Spinal cord (tissue), 10 donors: ENCODE results near the gene ACOX3. TPM values are rescaled to one million over a fixed set of nuclear protein-coding genes. Genes with fewer than 3 reads are reported as not detected.

Source experiments
- DNase-seq, 6 donors: peaks; one replicate each; pipeline versions ENCODE4 v3.0.0 to v3.0.0-alpha.2; 2013 to 2015; ENCODE audit warnings: low spot score in 6 of 6, low read depth in 4 of 6
- H3K27ac ChIP-seq: one replicate; pipeline ENCODE4 v1.5.1; 2013; ENCODE audit warnings: low read depth, low read length, control low read depth
- H3K27me3 ChIP-seq: one replicate; pipeline ENCODE4 v1.6.1; 2013; ENCODE audit warnings: low read length; ENCODE audit not compliant: control insufficient read depth, insufficient read depth
- H3K36me3 ChIP-seq: one replicate; pipeline ENCODE4 v1.6.1; 2013; ENCODE audit warnings: low read length; ENCODE audit not compliant: control insufficient read depth, insufficient read depth
- H3K4me1 ChIP-seq: one replicate; pipeline ENCODE4 v1.6.1; 2013; ENCODE audit warnings: low read length; ENCODE audit not compliant: control insufficient read depth, insufficient read depth
- H3K4me3 ChIP-seq: one replicate; pipeline ENCODE4 v1.5.1; 2013; ENCODE audit warnings: low read depth, low read length, control low read depth
- H3K9me3 ChIP-seq: one replicate; pipeline ENCODE4 v1.6.1; 2013; ENCODE audit warnings: low read length; ENCODE audit not compliant: control insufficient read depth, insufficient read depth
- WGBS: methylation state at CpG from one replicate; pipeline ENCODE4 v1.1.5; 2013; ENCODE audit warnings: missing lambda C conversion rate; ENCODE audit not compliant: insufficient coverage; 5-methylcytosine and 5-hydroxymethylcytosine counted together
- polyA plus RNA-seq, 2 donors: library from polyadenylated mRNA; unstranded; fragments of 120-200 nt; gene quantifications; one replicate each; pipeline ENCODE4 v1.2.1, GENCODE V29; 2013; ENCODE audit not compliant: insufficient read length in 2 of 2
- total RNA-seq, 2 donors: library from RNA; depleted of rRNA in 1 of 2; stranded (reverse); fragments of 120-200 nt in 1 of 2; fragments of >200 nt in 1 of 2; gene quantifications; one replicate each; pipeline versions ENCODE4 v1.2.3 to v1.2.4, GENCODE V29; 2013 to 2014
- donor health status: healthy.

The ACOX3 gene
- total and polyA plus RNA-seq, 4 donors, result 21.2 to 28.7 (median 23.6) TPM

DNA sequence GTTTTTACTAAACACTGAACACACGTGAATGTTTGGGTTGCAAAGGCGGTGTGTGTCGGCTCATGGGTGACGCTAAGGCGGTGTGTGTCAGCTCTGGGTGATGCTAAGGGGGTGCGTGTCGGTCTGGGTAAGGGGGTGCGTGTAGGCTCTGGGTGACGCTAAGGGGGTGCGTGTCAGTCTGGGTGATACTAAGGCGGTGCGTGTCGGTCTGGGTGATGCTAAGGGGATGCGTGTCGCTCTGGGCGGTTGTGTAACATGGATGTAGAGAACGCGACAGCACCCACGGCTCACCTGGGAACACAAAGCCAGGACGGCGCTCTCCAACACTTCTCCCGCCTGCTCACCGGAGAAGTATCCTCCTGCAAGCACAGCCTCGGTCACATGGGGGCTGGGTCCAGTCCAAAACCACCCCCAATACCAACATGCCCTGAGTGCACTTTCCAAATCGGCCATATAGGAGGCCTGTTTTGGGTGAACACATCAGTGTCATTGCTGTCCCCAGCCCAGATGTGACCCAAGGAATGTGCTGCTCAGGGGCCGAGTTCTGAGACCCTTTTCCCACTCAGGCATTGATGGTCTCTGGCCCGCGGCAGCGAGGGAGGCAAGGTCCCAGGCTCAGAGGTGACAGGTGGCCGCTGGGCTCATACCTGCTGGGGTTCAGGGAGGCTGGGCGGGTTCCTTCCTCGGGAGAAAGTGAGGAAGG, 67.1 kb downstream of the ACOX3 start:
- no peaks in the 10 kb centered on the region for H3K9me3 ChIP-seq
- no peaks in the 10 kb centered on the region for H3K27me3 ChIP-seq
- peaks cover 86% of the 10 kb centered on the region for H3K36me3 ChIP-seq
- no peak for DNase-seq
- no peak overlapping the region for H3K4me3 ChIP-seq
- peaks cover 4% of the 10 kb centered on the region for H3K4me1 ChIP-seq
- 96% methylated on average over 30 of the region's 32 CpGs for WGBS
- H3K27ac ChIP-seq, result no peak overlapping the region

DNA sequence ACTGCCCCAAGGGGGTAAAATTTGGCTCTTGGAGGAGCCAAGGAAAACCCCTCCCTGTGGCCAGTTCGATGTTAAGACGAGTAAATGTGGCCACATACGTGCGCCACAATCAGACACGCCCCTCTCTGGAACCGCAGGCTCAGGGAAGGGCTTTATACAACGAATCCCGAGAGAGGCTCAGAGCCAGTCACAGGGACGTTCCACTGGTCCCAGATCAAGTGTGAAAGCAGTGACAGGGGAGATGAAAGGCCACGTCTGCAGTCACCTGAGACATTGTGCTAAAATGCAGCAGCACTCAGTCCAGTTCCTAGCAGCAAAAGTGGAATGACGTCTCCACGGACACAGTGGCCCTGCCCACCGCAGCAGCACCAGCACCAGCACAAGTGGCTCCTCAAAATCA, 68.0 kb downstream of the ACOX3 start:
- Histone ChIP-seq H3K4me3 (no peak overlapping the region), H3K9me3 (no peaks in the 10 kb centered on the region), H3K4me1 (peaks cover 4% of the 10 kb centered on the region), H3K27ac (no peak overlapping the region), H3K36me3 (peaks cover 77% of the 10 kb centered on the region), H3K27me3 (no peaks in the 10 kb centered on the region)
- WGBS, result 79% methylated on average over 13 of the region's 13 CpGs
- DNase-seq, result no peak

DNA sequence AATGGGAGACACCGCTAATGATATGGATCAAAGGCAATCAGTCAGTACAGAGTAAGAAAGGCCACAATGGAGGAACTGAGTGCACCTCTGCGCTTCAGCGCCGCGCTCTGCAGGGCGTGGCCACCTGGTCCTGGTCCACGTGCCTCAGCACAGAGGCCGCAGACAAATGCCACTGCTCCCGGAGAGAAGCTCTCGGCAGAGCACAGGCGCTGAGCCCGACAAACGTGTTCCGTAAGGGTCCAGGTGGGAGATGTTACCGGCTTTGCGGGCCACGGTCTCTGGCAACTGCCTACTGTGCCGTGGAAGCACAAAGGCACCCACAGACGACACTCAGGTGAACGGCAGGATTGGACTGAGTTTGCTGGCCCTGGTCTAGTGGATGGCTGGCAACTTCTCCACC, 68.9 kb downstream of the ACOX3 start:
- Histone ChIP-seq H3K27ac (no peak overlapping the region), H3K36me3 (peaks cover 70% of the 10 kb centered on the region), H3K9me3 (no peaks in the 10 kb centered on the region), H3K4me1 (peaks cover 4% of the 10 kb centered on the region), H3K4me3 (no peak overlapping the region), H3K27me3 (no peaks in the 10 kb centered on the region)
- WGBS, result 99% methylated on average over 20 of the region's 20 CpGs
- DNase-seq, result no peak

DNA sequence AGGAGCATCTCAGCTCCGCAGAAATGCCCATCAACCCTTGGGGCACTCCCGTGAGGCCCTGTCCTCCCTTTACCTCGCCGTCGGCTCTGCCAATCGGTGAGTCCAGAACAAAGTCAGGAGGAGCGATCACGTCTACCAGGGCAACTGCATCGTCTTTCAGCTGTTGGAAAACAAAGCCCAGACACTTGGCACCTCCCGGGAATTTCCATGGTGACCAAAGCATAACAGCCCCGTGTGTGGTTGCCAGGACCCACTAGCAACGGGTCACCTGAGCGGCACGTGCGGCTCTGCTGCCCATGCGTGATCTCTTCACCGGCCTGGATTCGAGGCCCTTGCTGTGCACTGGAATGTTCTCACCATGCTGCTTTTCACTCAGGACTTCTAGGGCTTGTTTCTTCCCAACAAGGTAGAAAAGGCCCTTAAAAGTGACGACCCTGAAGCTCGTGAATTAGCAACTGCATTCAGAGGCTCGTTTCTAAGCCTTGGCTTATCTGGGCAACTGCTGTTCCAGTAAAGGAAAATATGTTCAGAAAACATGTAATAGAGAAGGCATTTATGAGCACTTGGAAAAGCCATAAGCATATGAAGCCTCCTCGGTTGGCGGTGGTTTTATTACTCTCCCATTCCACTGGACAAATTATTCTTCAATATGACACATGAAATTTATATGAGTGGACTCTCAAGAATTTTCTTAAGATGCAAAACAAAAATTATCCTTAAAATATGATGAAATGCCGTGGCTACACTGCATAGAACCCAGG, 69.5 kb downstream of the ACOX3 start:
- H3K27ac ChIP-seq, result no peak overlapping the region
- peak in 2 of 6 donors; percentile 9 to 22 for DNase-seq
- H3K4me3 ChIP-seq, result no peak overlapping the region
- H3K4me1 ChIP-seq, result peaks cover 4% of the 10 kb centered on the region
- no peaks in the 10 kb centered on the region for H3K27me3 ChIP-seq
- WGBS, result 53% methylated on average over 21 of the region's 24 CpGs
- peaks cover 71% of the 10 kb centered on the region for H3K36me3 ChIP-seq
- H3K9me3 ChIP-seq, result no peaks in the 10 kb centered on the region

DNA sequence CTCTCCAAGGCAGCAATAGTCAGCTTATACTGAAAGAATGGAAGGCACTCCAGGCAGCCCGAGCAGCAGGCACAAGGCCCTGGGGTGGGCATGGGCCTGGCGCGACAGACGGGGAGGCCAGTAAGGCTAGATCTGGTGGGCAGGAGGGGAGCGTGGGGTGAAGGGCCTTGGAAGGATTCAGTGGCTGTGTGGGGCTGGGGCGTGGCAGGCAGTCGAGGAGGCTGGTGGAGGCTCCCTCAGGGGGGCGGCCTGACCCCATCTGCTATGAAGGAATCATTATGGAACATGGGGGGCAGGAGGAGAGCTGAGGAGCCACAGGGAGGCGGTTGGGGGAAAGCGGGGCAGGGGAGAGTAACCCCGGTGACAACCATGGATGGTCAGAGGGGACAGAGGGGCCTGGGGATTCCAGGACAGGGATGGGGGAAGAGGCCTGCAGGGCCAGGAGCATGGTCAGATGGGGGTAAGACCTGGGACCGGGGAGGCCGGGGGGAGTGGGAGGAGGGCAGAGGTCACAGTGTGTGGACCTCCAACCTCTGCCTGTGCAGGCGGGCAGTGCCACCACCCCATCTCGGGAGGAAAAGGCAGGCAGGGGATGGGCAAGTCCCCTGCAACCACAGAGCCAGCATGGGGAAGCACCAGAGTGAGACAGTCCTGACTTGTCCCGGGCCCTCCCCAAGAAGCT, 70.3 kb downstream of the ACOX3 start:
- no peaks in the 10 kb centered on the region for H3K9me3 ChIP-seq
- H3K27me3 ChIP-seq, result no peaks in the 10 kb centered on the region
- H3K4me3 ChIP-seq, result no peak overlapping the region
- WGBS, result 94% methylated on average over 16 of the region's 16 CpGs
- H3K27ac ChIP-seq, result no peak overlapping the region
- peaks cover 4% of the 10 kb centered on the region for H3K4me1 ChIP-seq
- H3K36me3 ChIP-seq, result peaks cover 75% of the 10 kb centered on the region
- DNase-seq, result no peak

DNA sequence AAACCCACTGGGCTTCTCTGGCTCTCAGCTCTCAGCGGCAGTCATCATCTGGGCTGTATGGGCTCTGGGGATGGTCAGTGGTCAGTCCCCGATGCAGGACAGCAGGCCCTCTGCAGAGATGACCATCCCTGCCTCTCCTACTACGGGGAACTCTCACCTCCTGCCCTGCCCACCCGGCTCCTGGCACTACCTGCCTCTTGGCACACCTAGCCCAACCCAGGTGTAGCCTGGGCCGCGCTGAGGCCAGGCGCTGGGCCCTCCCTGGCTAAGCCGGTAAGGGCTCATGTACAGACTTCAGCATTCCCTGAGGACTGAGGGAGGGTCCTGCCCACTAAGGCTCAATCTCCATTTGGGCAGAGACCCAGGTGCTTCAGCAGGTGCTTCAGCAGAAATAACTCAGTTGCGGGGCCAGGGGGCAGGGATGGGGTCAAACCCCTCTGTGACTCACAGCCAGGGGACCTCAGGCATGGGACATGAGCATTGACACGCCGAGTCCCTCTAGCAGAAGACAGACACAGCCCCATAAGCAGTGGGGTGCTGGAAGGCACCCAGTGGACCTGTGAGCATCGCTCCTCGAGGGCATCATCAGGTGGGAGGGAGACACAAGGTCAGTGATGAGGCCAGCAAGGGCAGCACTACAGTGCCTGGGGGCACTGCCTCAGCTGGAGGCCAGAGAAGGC, 71.0 kb downstream of the ACOX3 start:
- Histone ChIP-seq H3K36me3 (peaks cover 74% of the 10 kb centered on the region), H3K9me3 (no peaks in the 10 kb centered on the region), H3K27ac (no peak overlapping the region), H3K4me3 (no peak overlapping the region), H3K4me1 (peaks cover 4% of the 10 kb centered on the region), H3K27me3 (no peaks in the 10 kb centered on the region)
- no peak for DNase-seq
- WGBS, result 94% methylated on average over 13 of the region's 13 CpGs

DNA sequence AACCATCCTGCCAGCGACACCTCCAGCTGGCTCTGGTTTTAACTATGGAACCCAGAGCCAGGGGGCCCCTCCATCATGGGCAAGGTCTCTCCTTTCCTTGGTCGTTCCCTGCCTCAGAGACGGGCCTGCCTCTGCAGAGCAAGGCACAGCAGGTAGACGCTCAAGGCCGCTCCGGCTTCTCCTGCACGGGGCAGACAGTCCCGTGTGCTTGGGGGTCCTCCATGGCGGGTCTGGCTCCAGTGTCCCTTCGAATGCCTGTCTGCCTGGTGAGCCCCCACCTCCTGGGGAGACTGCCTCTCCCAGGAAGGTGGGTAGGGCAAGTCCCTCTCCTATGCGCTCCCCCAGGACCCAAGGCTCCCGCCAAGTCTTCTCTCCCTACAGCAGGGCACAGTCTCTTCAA, 71.5 kb downstream of the ACOX3 start:
- H3K4me3 ChIP-seq, result no peak overlapping the region
- no peaks in the 10 kb centered on the region for H3K9me3 ChIP-seq
- no peak for DNase-seq
- peaks cover 4% of the 10 kb centered on the region for H3K4me1 ChIP-seq
- H3K27ac ChIP-seq, result no peak overlapping the region
- no peaks in the 10 kb centered on the region for H3K27me3 ChIP-seq
- 88% methylated on average over 8 of the region's 12 CpGs for WGBS
- H3K36me3 ChIP-seq, result peaks cover 68% of the 10 kb centered on the region

DNA sequence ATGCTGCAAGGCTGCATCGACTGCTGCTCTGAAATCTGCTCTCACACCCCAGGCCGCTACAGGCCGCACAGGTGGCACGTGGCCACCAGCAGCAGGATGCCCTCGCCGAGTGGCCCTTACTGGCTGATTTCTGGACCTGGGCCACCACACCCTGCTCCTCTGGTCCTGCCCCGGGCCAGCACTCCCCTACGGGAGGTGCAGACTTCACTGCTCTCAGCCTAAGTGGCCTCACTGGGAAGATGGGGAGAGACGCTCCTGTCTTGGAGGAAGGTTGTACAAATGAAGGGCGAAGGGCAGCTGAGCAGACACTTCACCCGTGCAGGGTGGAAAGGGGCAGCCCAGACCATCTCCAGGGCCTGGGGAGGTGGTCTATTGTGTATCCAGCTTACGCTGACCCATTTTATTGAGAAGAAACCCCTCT, 72.5 kb downstream of the ACOX3 start:
- no peak overlapping the region for H3K27ac ChIP-seq
- H3K4me3 ChIP-seq, result no peak overlapping the region
- H3K4me1 ChIP-seq, result peaks cover 4% of the 10 kb centered on the region
- DNase-seq, result no peak
- H3K27me3 ChIP-seq, result no peaks in the 10 kb centered on the region
- H3K9me3 ChIP-seq, result no peaks in the 10 kb centered on the region
- H3K36me3 ChIP-seq, result peaks cover 59% of the 10 kb centered on the region
- 73% methylated on average over 10 of the region's 12 CpGs for WGBS

DNA sequence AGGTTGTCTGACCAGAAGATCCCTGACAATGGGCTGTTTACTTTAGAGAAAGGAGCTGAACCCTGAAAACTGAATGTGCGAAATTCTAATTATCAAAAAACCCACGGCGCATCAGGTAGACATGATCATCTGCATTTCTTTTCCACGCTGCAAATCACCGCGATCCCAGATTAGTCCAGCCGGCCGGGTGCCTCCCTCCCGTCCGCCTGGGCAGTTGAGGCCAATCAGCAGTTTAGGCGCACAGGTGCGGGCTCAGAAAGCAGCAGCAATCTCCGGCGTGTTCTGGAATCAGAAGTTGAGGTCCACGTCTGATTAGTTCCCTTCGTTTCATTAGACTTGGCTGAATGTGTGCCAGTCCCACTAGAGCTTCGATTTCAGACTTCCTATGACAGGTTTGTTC, 73.9 kb downstream of the ACOX3 start:
- peaks cover 4% of the 10 kb centered on the region for H3K4me1 ChIP-seq
- no peak for DNase-seq

More for the DNA sequence above, 73.9 kb downstream of the ACOX3 start:
- 94% methylated on average over 17 of the region's 17 CpGs for WGBS
- no peaks in the 10 kb centered on the region for H3K9me3 ChIP-seq
- H3K4me3 ChIP-seq, result no peak overlapping the region
- peaks cover 44% of the 10 kb centered on the region for H3K36me3 ChIP-seq
- no peaks in the 10 kb centered on the region for H3K27me3 ChIP-seq
- H3K27ac ChIP-seq, result no peak overlapping the region
